ENCODE measurements around the gene GALNT18.

GALNT18 gene

DNA sequence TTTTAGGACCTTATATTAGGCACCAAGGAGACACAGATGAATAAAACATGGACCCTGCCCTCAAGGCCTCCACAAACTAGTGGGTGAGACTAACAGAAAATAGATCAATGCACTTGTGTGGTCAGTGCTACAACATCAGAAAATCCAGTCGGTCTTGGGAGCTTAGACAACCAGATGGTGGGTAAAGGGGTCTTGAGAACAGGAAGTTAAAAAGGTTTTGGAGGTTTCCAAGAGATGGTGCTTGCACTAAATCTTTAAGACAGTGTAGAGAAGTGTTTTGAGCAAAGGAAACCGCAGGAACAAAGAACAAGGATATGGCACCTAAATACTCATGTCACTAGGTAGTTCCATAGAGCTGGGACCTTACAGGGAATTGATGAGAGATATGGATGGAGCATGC is 56.2 kb downstream of the GALNT18 start:
- POLR2A ChIA-PET = no interaction called here
- TF ChIP-seq, protein P1, sequence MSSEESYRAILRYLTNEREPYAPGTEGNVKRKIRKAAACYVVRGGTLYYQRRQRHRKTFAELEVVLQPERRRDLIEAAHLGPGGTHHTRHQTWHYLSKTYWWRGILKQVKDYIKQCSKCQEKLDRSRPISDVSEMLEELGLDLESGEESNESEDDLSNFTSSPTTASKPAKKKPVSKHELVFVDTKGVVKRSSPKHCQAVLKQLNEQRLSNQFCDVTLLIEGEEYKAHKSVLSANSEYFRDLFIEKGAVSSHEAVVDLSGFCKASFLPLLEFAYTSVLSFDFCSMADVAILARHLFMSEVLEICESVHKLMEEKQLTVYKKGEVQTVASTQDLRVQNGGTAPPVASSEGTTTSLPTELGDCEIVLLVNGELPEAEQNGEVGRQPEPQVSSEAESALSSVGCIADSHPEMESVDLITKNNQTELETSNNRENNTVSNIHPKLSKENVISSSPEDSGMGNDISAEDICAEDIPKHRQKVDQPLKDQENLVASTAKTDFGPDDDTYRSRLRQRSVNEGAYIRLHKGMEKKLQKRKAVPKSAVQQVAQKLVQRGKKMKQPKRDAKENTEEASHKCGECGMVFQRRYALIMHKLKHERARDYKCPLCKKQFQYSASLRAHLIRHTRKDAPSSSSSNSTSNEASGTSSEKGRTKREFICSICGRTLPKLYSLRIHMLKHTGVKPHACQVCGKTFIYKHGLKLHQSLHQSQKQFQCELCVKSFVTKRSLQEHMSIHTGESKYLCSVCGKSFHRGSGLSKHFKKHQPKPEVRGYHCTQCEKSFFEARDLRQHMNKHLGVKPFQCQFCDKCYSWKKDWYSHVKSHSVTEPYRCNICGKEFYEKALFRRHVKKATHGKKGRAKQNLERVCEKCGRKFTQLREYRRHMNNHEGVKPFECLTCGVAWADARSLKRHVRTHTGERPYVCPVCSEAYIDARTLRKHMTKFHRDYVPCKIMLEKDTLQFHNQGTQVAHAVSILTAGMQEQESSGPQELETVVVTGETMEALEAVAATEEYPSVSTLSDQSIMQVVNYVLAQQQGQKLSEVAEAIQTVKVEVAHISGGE (tag by site-specific recombination; conservative IDR thresholded peaks at IDR 0.05; ENCODE audit: low read depth) = no peak
- TF ChIP-seq ZNF529 (tag by site-specific recombination; IDR thresholded peaks at IDR 0.05; ENCODE audit: insufficient replicate concordance) = no peak
- no peak for TF ChIP-seq ZNF416 (tag by site-specific recombination; IDR thresholded peaks at IDR 0.05)
- no peak for TF ChIP-seq ZNF394 (tag by site-specific recombination; IDR thresholded peaks at IDR 0.05; ENCODE audit: borderline replicate concordance)
- TF ChIP-seq ZNF544 (tag by site-specific recombination; IDR thresholded peaks at IDR 0.05) = no peak
- no peak for TF ChIP-seq ZNF830 (tag by site-specific recombination; IDR thresholded peaks at IDR 0.05; ENCODE audit: low read depth)
- no peak for TF ChIP-seq ZNF707 (tag by site-specific recombination; IDR thresholded peaks at IDR 0.05)
- Histone ChIP-seq H3K27ac (ENCODE audit: extremely low read depth, low read depth, low read length) (no peak overlapping the region), H3K36me3 (ENCODE audit: control insufficient read depth in 2 of 2, insufficient read depth in 1 of 2, low read length in 2 of 2) (no peaks in the 10 kb centered on the region), H3K9me3 (ENCODE audit: control insufficient read depth, insufficient read depth, low read depth, low read length) (no peaks in the 10 kb centered on the region), H3K4me3 (ENCODE audit: low read depth, low read length) (no peak overlapping the region), H3K4me1 (ENCODE audit: control insufficient read depth, insufficient read depth, low read length) (no peaks in the 10 kb centered on the region)
- CTCF ChIA-PET = no interaction called here

- Histone ChIP-seq H3K27ac (ENCODE audit: extremely low read depth, low read depth, low read length) (no peak overlapping the region), H3K9me3 (ENCODE audit: control insufficient read depth, insufficient read depth, low read depth, low read length) (no peaks in the 10 kb centered on the region), H3K36me3 (ENCODE audit: control insufficient read depth in 2 of 2, insufficient read depth in 1 of 2, low read length in 2 of 2) (no peaks in the 10 kb centered on the region), H3K4me3 (ENCODE audit: low read depth, low read length) (no peak overlapping the region), H3K4me1 (ENCODE audit: control insufficient read depth, insufficient read depth, low read length) (no peaks in the 10 kb centered on the region)
- ChIA-PET CTCF (no interaction called here), POLR2A (no interaction called here)
- TF ChIP-seq ZNF701 (tag by site-specific recombination; IDR thresholded peaks at IDR 0.05) = no peak
- peak; percentile 80 for TF ChIP-seq ZNF341 (tag by site-specific recombination; IDR thresholded peaks at IDR 0.05; ENCODE audit: low read depth)
Measured at GRCh38 chr11:11563200-11563975, 58.4 kb downstream of the GALNT18 start.

DNA sequence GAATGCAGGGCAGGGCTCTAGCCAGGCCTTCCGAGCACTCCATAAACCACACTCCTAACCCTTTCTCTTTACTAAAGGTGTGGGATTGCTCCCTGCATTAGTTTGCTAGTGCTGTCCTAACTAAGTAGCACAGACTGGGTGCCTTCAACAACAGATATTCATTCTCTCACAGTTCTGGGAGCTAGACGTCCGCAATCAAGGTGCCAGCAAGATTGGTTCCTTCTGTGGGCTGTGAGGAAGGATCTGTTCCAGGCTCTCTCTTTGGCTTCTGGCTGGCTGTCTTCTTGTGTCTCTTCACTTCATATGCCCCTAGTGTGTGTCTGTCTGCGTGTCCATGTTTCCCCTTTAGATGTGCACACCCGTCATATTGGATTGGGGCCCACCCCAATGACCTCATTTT is 59.8 kb downstream of the GALNT18 start:
- H3K27ac ChIP-seq (ENCODE audit: extremely low read depth, low read depth, low read length) = no peak overlapping the region
- no peaks in the 10 kb centered on the region for H3K9me3 ChIP-seq (ENCODE audit: control insufficient read depth, insufficient read depth, low read depth, low read length)
- no peaks in the 10 kb centered on the region for H3K36me3 ChIP-seq (ENCODE audit: control insufficient read depth in 2 of 2, insufficient read depth in 1 of 2, low read length in 2 of 2)
- H3K4me1 ChIP-seq (ENCODE audit: control insufficient read depth, insufficient read depth, low read length) = no peaks in the 10 kb centered on the region
- ChIA-PET CTCF (no interaction called here), POLR2A (no interaction called here)
- no peak overlapping the region for H3K4me3 ChIP-seq (ENCODE audit: low read depth, low read length)
- TF ChIP-seq ZNF571 (tag by site-specific recombination; IDR thresholded peaks at IDR 0.05) = no peak
- TF ChIP-seq ZNF37A (tag by site-specific recombination; IDR thresholded peaks at IDR 0.05) = no peak

- Histone ChIP-seq H3K27ac (ENCODE audit: extremely low read depth, low read depth, low read length) (no peak overlapping the region), H3K9me3 (ENCODE audit: control insufficient read depth, insufficient read depth, low read depth, low read length) (no peaks in the 10 kb centered on the region), H3K36me3 (ENCODE audit: control insufficient read depth in 2 of 2, insufficient read depth in 1 of 2, low read length in 2 of 2) (no peaks in the 10 kb centered on the region), H3K4me1 (ENCODE audit: control insufficient read depth, insufficient read depth, low read length) (no peaks in the 10 kb centered on the region), H3K4me3 (ENCODE audit: low read depth, low read length) (no peak overlapping the region)
- POLR2A ChIA-PET = no interaction called here
- CTCF ChIA-PET = no interaction called here
- TF ChIP-seq, protein P2, sequence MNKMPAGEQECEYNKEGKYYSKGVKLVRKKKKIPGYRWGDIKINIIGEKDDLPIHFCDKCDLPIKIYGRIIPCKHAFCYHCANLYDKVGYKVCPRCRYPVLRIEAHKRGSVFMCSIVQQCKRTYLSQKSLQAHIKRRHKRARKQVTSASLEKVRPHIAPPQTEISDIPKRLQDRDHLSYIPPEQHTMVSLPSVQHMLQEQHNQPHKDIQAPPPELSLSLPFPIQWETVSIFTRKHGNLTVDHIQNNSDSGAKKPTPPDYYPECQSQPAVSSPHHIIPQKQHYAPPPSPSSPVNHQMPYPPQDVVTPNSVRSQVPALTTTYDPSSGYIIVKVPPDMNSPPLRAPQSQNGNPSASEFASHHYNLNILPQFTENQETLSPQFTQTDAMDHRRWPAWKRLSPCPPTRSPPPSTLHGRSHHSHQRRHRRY (tag by site-specific recombination; IDR thresholded peaks at IDR 0.05) = no peak
- TF ChIP-seq ZNF239 (tag by site-specific recombination; IDR thresholded peaks at IDR 0.05) = no peak
- no peak for TF ChIP-seq ZFHX2 (tag by site-specific recombination; conservative IDR thresholded peaks at IDR 0.05)
- no peak for TF ChIP-seq ZNF146 (tag by site-specific recombination; IDR thresholded peaks at IDR 0.05)
- TF ChIP-seq ZNF555 (tag by site-specific recombination; conservative IDR thresholded peaks at IDR 0.05) = no peak
- no peak for TF ChIP-seq TSHZ1 (tag by site-specific recombination; IDR thresholded peaks at IDR 0.05; ENCODE audit: borderline replicate concordance)
- no peak for TF ChIP-seq ZNF624 (tag by site-specific recombination; IDR thresholded peaks at IDR 0.05)
Measured at GRCh38 chr11:11558826-11559225, 63.0 kb downstream of the GALNT18 start.
